HG02884 (cell line): ENCODE measurements around the gene CTNNBL1.
"Not testable (repeated sequence)": the region's sequence is repeated elsewhere in the genome, so short reads cannot be mapped to it uniquely, and the experiment has no call there.

Experiments used
- ATAC-seq: cut with Tn5 transposase; IDR thresholded peaks from one replicate; pipeline ENCODE4 v1.9.1; 2021; ENCODE audit warnings: mild to moderate bottlenecking, moderate library complexity; ENCODE audit not compliant: unreplicated experiment

The CTNNBL1 gene

DNA sequence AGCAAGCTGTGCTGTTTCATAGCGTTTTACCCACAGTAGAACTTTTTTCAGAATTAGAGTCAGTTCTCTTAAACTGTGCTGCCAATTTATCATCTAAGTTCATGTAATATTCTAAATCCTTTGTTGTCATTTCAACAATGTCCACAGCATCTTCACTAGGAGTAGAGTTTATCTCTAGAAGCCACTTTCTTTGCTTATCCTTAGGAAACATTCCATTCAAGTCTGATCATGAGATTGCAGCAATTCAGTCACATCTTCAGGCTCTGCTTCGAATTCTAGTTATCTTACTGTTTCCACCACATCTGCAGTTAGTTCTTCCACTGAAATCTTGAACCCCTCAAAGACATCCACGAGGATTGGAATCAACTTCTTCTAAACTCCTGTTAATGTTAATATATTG, 12.5 kb downstream of the CTNNBL1 start:
- no peak for ATAC-seq

DNA sequence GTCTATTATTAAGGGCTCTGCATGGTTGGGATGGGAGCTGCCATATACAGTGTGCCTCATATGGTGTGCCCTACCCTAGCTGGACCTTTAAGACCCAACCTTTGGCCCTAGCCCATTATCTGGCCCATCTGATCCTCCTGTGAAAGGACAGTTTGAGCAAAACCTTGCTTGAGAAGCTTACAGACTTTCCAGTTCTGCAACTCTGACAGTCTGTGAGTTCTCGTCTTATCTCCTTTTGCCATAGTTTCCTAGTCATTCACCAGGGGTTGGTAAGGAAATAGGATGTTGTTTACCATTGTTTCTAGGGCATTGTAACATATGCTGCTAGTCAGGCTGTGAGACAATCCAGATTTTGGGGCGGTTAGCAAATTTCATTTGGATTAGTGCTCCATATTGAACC, 17.2 kb downstream of the CTNNBL1 start:
- no peak for ATAC-seq

DNA sequence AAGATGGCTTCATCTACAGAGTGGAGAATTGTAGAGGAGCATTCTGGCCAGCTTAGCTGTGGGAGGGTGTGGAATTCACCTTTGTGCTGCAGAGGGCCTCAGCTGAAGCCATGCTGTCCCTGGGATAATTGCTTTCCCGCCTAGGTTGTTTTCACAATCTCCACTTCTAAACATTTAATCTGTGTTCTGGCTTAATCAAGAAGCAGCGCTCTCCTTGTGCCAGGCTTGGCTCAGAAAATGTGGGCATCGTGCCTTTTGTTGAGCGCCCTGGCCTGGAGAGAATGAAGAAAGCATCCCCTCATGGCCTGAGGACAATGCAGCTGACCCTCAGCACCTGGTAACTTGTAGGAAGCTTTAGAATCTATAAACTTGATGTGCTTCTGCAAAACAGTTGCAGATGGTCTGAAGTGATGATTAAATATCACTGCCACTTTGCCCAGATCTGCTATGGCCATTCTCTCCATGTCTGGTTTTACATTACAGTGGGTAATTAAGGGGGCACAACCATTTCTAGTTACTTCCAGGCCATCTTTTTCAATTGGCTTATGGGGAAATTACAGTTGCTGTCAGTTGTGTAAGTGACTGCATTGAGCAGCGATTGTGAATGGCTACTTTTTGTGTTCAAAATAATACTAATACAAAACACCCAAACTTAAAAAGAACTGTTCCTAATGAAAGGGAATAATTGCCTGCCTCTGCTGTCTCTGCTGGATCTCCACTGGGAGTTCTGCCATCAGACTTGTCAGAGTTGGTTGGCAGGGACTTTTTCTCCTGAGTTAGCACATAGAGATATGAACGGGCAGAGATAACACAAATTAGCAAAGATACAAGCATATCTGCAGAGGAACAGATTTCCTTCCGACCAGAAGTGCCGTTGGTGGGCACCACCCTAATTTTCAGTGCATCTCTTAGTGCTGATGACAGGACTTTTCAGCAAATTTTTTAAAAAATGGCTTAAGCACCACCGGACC, 18.4 kb downstream of the CTNNBL1 start:
- ATAC-seq: no peak

DNA sequence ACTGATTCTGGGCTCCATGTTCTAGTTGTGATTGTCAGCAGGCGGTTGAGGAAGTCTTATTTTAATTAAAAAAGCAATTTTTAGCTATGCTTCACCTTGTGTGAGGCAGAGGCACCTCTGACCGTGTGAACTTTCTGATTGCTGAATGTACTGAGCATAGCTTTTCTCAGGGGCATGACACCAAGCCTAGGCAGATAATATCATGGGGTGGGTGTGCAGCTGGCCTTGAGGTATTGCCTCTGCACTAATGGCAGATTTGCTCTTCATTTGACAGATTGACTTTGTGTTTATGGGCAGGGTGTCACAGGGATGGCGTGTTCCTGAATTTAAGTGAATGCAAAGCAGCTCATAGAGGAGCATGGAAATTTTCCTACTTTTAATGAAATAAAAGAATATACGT, 19.6 kb downstream of the CTNNBL1 start:
- no peak for ATAC-seq

DNA sequence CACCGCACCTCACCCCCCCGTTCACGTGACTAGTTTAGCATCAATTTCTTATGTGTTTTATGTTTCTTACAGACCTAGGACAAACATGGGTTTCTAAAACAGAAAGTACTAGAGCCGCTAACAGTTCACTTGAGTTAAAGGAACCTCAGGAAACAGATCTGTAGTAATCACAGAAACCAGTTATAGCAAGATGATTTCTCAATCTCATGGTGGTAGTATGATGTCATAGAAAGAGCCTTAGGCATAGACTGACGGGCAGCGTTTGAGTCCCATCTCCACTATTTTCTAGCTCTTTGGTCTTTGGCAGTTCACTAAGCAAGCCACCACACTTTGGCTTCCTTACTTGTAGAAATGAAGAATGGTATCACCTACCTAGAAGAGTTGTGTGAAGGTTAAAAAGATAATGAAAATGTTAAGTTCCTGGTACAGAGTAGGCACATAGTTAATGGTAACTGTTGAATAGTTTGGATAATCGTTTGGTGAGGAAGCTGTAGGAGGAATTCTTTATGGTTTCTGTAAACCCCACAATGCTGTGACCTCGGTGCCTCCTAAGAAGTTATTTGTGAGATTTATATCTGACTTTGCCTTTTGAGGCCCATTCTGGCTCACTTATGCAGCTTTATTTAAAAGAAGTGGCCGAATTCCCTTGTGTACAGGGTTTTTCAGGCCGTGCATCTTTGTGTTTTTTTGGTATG, 21.3 kb downstream of the CTNNBL1 start:
- ATAC-seq: no peak

DNA sequence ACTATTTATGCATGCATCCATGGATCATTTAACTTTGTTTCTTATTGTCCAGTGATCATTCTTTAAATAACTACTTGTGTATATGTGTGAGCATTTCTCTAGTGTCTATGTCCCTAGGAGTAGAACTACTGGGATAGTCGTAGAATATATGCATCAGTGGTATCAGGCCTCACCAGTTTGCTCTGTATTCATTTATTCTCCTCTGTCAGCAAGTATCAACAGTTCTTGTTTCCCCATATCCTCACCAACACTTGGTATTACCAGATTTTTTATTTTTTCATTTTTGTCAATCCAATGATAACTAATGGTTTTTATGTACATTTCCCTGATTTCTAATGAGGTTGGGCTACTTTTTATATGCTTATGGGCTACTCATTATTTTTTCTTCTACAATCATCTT, 27.9 kb downstream of the CTNNBL1 start:
- no peak for ATAC-seq

DNA sequence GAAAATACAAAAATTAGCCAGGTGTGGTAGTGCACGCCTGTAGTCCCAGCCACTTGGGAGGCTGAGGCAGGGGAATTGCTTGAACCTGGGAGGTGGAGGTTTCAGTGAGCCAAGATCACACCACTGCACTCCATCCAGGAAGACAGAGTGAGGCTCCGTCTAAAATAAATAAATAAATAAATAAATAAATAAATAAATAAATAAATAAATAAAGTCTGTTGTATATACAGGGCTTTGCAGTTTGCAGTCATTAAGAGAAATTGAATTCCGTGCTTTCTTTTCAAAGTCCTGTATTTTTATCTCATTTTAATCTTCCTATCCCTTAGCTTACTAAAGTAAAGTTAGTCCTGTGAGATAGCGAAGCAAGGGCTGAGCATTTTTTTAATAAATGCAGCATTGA, 28.5 kb downstream of the CTNNBL1 start:
- ATAC-seq: not testable (repeated sequence)

DNA sequence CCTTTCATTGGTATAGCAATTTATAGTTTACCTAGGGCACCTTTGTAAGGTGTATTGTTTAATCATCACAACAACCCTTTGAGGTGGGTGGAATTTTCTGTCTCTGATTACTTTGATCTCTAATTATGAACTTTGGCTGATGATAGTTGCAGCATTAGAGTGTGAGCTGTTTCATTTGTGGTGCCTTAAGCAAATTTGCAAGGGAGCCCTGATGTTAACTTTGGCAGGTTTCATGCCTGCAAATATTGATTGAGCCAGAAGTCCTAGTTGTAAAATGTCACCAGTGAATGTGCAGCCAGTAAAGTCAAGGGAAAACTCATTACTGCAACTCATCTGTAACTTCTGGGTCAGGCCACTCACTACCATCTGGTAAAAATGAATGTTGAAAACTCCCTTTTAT, 29.8 kb downstream of the CTNNBL1 start:
- no peak for ATAC-seq

DNA sequence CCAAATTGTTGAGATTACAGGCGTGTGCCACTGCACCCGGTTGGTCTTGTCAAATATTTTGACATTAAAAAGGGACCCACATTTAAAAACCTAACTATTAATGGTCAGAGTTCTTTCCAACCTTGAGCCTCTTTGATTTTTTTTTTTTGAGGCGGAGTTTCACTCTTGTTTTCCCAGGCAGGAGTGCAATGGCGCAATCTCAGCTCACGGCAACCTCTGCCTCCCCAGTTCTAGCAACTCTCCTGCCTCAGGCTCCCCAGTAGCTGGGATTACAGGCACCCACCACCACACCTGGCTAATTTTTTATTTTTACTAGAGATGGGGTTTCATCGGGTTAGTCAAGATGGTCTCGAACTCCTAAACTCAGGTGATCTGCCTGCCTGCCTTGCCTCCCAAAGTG, 31.3 kb downstream of the CTNNBL1 start:
- ATAC-seq: no peak

DNA sequence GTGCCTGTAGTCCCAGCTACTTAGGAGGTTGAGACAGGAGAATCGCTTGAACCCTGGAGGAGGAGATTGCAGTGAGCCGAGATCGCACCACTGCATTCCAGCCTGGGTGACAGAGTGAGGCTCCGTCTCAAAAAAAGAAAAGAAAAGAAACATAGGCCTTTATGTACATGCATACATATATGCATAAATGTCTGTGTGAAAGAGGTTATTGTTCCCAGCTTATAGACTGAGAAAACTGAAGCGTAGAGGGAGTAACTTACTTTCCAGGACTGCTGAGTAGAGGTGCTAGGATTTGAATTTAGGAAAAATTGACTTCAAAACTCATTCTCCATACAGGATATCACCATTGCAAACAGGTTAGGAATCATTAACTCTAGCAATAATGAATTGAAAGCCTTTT, 32.0 kb downstream of the CTNNBL1 start:
- ATAC-seq: no peak

DNA sequence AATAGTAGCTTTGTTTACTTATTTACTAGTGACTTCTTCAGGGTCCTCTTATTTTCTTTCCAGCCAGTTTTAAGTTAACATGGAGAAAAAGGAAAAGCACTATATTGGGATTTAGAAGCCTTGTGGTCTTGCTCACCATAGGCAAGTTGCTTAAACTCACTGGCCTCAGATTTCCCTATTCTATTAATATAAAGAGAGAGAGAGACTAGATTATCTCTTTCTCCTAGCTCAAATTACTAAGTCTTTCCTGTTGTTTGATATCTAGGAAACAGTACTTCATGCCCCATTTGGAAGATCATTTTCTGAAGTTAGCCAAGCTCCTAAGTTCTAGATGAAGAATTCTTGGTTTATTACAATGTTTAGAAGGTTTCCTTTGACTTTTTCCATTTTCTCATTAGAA, 32.5 kb downstream of the CTNNBL1 start:
- no peak for ATAC-seq

DNA sequence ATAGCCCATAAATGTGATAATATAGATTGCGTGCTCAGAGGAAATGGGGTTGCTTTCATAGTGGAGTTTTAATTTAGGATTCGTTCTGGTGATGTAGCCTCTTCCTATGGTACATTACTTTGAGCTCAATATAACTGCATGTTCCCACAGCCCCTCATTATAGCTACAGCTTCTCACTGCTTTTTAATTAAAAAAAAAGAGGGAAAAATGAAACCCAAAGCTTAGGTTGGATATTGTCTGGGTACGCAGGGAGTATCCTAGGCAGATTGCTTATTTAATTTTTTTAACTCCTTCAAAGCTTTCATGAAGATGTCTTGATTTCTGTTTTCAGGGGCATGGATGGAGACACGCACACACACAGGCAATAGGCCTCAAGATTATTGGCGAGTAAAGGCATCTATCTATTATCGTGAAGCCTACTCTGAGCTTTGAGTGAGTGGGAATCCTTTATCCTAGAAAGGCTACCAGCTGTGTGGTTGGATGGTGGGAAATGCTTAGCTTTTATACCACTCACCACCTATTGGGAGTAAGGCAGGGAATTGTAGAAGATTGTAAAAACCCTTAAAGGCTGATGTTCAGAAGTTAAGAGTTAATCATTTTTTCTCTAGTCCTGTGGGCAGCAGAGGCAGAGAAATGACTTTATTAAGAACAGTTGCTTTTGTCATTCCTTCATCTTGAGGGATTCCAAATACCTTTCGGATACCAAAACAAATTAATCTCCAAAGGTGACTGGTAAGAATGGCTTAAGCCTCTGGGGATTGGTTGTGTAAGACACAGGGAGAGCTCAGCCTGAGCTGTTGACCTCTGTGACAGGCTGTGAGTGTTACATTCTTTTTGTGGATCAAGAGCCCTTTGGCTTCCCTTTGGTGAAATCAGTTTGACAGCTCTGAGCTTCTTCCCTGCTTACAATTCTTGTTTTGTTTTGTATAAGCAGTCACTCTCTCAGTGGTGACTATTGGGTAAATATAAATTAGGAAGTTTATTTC, 33.4 kb downstream of the CTNNBL1 start:
- ATAC-seq: no peak

DNA sequence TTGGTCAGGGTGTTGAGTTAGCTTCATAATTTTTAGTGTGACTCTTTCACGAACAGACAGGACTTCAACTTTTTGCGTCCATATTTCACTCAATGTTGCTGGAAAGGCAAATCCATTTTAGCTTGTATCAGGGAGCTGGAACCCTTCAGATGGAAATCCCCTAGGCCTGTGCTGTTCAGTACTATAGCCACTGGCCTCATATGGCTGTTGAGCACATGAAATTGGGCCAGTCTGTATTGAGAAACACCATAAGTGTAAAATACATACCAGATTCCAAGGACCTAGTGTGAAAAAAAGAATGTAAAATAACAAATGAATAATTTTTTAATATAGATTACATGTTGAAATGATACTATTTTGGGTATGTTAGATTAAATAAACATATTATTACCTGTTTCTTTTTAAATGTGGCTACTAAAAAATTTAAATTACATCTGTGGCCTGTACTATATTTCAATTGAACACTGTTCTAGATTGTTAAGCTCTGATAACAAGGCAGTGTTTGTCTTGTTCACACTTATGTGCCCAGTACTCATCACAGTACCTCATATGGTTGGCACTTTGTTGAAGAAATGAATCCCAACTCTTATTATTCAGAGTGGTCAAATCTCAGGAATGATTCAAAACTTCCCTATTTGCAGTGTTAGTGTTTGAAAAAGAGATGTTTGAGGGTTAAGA, 34.3 kb downstream of the CTNNBL1 start:
- no peak for ATAC-seq

DNA sequence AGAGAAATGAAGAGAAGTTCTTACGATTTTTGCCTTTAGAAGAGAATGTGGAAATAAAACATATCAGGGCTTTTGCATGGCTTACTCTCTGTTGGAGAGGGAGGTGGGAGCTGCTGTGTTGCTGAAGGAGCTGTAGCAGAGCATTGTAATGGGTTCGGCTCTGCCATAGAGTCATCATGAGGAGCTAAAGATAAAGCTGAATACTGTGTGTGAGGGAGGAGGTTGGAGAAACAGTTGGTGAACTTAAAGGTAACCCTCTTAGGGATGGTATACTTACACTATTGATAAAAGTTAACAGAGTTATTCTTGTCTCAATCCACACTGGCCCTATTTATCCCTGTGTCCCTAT, 34.8 kb downstream of the CTNNBL1 start:
- no peak for ATAC-seq

DNA sequence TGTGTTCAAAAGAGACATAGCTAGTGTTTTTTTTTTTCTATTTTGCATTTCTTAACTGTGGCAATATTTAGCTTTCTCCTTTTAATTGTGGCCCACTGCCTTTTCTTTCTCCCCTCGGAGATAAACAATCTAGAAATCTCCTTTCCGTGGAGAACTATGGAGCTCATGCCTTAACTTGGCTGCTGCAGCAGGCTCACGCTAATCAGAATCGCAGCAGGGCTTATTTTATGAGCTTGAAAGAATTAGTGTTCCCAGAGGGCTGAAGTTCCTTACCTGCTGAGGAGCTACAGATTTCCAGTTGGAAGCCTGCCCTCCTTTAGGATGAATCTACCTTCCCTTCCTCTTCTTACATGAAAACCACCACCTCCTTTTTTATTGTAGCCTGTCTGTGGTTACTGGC, 35.6 kb downstream of the CTNNBL1 start:
- ATAC-seq: no peak

DNA sequence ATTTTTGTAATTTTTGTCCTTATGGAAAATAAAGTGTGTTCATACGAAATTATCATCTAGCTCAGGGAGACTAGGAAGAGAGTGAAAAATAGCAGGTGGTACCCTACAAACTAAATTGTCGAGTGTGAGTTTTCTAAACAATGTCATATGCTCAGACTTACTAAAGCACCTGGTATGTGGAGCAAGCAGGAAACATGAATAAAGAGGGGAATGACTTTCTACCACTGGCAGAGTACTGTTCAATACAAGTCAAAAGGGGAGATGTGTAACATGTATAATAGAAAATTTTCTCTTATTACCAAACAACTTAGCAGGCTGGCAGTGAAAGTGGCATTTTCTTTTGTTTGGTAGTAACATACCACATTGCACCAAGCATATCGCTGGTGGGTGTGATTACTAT, 36.1 kb downstream of the CTNNBL1 start:
- no peak for ATAC-seq

DNA sequence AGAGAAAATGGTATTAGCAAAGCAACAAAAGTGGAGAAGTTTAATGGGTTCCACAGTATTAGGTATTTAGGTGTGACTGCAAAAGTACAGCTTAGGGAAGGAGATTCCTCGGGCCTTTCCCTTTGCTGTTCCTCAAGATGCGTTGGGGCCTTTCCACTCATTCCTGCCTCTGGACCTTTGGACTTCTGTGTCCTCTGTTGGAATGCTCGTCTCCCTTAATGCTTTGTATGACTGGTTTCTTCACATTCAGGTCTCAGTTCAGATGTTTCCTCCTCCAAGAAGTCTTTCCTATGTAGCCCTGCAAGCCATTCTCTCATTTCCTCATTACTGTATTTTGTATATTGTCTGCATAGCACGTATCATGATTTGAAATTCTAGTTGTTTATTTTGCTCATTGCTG, 39.6 kb downstream of the CTNNBL1 start:
- no peak for ATAC-seq

DNA sequence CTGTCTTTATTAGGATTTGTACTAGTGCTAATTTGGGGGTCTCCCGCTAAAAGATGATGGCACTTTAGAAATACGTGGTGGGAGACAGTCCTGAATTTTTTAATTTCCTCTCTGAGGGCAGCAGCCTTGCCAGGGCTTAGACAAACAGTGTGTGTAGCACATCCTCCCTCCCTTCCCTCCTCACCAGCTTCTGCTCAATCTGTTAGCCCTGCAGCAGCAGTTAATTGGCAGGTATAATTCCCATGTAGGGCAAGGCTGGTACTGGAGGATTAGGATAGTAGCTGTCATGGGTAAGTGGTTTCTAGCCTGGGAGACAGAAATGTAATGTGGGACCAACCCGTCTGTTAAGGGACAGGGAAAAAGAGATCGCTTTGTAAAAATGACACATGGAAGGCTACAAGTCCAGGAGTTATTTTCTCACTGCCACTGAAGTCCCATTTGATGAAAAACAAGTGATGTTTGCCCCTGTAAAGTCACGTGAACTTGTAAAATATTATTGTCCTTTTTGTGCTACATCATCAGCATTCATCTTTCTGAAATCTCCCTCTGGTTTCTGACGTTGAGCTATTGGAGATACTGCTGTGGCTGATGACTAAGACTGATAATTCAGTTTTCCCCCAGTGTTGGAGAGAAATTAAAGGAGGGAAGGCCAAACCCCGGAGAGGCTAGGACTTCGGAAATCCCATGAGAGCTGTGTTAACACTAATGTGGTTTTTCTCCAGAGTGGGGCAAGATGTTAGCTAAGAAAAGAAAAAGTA, 40.6 kb downstream of the CTNNBL1 start:
- no peak for ATAC-seq

DNA sequence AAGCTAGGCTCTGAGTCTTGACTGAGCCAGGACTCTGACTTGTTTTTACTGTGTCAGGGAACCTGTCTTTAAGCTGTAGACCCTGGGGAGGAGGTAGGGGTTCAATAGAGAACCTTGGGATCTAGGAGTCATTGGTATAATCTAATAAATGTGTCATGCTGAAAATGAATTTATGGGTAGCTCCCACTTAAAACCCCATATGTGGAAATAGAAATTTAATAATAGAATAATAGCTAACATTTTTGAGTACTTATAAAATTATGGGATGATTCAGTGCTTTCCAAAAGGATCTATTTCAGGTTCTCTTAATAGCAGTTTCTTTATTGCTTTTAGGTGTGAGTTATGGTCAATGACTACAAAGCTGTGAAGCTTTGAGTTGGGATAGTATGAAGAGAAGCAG, 41.7 kb downstream of the CTNNBL1 start:
- no peak for ATAC-seq

DNA sequence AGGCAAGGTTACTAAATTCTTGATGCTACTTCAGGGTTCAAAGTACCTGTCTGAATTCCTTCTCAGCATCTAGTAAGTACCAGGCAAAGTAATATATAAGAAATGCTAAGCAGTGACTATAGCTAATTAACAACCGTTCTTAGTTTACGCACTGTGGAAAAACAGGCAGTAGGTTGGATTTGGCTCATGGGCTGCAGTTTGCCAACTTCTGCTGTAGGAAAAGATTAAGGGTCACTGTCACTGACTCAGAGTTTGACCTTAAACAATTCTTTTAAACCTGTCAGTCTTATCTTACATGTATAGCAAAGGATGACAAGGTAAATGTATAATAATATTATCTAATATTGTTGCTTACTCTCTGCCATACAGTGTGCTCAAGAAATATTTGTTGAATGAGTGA, 42.3 kb downstream of the CTNNBL1 start:
- no peak for ATAC-seq
